GM18870 (cell line): ENCODE data around the gene TAPT1.
"Not testable (repeated sequence)": the region's sequence is repeated elsewhere in the genome, so short reads cannot be mapped to it uniquely, and the experiment has no call there.

Source experiments
- ATAC-seq: cut with Tn5 transposase; IDR thresholded peaks from one replicate; pipeline ENCODE4 v1.9.1; 2021; ENCODE audit warnings: moderate library complexity; ENCODE audit not compliant: unreplicated experiment

TAPT1 gene, protein sequence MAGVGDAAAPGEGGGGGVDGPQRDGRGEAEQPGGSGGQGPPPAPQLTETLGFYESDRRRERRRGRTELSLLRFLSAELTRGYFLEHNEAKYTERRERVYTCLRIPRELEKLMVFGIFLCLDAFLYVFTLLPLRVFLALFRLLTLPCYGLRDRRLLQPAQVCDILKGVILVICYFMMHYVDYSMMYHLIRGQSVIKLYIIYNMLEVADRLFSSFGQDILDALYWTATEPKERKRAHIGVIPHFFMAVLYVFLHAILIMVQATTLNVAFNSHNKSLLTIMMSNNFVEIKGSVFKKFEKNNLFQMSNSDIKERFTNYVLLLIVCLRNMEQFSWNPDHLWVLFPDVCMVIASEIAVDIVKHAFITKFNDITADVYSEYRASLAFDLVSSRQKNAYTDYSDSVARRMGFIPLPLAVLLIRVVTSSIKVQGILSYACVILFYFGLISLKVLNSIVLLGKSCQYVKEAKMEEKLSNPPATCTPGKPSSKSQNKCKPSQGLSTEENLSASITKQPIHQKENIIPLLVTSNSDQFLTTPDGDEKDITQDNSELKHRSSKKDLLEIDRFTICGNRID

DNA sequence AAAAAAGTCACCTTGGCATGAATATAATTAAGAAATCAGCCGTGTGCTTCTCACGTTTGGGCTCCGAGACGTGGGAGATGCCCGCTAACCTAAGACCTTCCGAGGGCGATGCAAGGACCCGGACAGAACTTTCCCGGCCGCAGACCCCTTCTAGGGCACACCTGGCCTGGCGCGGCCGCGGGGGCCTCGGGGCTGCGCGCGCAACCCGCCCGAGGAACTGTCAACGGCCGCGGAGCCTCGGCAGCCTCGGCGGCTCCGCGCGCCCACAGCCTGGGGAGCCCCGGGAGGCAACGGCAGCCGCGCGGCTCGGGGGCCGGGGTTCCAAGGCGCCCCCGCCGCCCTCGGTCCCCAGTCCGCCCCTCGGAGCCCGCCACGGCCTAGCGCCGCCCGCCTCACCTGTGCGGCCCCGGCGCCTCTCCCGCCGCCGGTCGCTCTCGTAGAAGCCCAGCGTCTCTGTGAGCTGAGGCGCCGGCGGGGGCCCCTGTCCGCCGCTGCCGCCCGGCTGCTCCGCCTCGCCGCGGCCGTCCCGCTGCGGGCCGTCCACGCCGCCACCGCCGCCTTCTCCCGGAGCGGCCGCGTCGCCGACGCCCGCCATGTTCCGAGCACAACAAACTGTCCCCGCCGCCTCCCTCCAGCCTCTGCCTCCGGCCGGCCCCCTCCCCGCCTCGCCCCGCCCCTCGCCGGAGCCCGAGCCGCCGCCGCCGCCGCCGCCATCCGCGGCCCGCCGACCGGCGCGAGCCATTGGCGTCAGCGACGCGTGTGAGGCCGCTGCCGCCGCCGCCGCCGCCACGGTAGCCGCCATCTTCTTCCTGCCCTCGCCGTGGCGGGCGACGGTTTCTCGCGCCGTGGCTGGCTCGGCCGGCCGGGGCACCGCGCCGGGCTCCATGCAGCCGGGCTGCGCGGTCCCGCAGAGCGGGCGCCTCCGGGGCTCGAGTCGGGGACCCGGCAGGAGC, at the start of gene TAPT1:
TAPT1 (minus strand) TSS at position 609 of the 953 bp plus-strand sequence; CDS start at position 595, 14 bp downstream.
- ATAC-seq, result peak; percentile 36

DNA sequence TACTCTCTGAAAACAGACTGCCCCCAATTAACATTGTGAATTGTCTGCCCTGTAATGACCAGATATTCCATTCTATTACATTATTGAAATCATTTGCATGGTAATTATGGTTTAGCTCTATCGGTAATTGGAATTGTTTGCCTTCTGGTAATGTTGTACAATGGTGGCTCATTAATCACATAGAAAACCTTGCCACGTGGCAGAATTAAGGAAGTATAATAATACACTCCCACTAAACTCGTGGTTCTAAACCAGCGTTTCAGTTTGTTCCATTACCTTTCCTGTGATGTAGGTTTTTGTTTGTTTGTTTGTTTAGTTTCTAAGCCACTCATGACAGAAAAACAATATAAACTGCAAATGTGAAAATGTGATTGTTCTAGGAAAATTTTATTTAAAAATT, 45.1 kb upstream of the TAPT1 start:
- ATAC-seq, result no peak

DNA sequence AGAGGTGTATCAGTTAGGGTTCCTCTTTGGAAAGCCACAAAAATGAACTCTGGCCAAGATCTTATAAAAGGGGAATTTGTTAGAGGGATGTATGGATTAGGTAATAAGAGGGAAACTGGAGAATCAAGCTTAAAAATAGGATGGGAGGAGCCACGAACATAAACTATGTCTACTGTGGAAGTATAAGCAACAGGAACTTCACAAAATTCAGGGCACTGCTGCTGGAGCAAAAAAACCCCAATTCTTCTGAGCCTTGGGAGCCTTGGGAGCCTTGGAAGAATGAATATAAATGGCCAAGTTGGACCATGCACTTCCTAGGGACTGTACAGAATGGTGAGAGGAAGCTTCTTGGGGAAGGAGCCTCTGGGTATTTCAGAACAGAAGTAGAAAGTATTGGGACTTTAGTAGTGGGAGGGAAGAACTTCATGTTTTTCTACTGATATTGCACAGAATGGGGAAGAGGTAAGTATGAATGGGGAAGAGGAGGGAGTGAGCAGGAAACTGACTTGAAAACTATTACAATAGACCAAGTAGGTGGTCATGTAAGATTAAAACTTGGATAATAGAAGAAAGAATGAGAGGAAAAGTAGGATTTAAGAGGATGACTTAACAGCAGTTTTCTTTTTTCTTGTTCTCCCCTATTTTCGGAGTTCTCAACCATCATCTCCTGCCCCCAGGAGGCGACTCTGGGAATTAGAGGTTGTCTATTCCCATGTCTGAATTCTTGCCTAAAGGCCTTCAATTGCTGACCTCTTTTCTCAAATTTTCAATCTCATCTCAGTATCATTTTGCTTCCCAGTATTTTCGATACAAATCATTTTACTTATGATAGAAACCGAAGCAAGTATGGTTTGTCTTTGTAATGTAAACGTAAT, 44.4 kb upstream of the TAPT1 start:
- no peak for ATAC-seq

DNA sequence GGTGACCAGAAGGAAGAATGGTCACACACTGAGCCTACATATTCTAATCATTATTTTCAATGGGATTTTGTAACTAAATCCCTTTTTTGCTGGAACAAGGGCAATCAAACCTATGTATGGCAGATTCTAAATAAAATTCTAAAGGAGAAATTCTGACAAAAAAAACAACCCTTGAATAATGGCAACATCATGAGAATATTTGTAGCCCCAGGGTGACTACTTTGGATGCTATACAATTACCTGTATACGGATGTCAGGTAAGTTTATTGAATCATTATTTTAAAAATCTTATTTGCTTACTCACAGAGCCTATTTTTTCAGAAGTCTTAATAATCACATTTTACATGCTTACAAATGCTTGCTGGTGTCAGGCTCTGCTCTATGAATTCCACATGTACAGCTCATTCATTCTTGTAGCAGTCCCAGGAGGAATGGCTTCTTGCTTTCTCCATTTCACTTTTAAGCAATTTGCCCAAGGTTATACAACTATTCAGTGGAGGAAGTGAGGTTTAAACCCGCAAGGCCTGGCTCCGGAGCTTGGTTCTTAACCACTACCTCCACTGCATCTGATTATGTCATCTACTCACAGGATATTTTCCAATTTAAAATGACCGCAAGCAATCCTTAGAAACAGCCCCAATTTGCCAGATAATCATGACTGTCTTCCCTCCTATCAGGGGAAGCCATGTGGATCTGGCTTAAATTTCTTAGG, 43.6 kb upstream of the TAPT1 start:
- not testable (repeated sequence) for ATAC-seq

DNA sequence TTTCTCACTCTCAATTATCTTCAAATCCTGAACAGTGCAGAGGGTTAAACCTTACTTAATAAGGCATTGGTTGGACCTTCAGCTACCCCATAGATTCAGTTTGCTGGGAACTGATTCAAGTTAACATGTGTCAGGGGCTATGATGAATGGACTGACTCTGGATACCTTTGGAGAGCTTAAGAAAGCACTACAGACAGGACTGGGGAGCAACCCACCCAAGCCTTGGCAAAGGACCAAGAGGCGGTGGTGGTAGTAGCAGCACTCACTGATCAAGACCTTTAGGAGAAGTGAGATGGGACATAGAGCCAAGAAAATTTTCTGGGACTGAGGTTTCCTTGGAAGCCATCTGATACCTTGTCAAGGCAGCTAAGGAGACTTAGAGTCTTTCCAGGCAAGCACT, 43.0 kb upstream of the TAPT1 start:
- ATAC-seq, result no peak

DNA sequence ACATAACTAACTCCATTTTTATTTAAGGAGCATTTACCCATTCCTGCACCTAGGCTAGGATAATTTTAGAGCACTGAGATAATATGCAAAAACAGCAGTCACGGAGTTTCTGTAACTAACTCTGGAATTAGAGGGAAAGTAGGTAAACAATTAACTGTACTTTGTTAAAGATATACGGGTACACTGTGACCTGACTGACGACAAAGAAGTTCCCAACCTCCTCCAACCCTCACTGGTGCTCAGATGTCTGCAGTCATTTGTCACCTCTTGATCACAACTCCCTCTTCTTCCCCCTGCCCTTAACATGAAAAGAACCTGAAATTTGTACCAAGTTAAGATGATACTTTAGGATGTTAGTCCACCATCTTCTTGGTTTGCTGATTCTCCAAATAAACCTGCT, 42.0 kb upstream of the TAPT1 start:
- ATAC-seq, result no peak

DNA sequence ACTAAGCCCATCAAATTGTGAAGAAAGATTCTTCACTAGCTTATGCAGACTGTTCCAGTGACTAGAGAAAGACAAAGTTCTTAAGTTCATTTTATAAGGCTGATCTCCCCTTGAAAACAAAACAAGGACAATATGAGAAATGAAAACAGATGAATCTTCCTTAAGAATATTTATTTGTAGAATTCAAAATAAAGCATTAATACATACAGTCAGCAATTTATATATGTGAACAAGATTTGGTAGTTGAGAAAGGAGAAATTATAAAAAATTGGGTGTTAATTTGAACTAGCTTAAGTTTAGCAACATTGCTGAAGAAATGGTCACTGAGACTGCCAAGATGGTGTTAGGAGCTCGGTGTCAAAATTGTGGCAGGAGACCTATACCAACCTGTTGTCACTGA, 41.4 kb upstream of the TAPT1 start:
- ATAC-seq, result no peak

DNA sequence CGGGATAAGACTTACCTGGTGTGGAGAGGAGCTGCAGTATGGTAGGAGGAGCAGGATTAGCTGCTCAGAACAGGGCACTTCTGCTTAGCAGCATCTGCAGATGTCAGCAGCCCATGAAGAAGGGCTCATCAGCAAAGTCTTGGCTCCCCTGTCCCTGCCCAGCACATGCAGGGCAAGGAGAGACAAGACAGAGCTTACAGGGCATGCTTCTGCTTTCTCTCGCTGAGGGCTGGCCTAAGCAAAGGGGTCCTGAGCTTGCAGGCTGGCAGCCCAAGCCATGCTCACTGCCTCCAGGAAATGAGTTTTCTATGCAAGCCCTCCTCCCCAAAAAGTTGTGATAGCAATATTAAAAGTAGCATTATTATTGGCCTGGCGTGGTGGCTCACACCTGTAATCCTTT, 39.5 kb upstream of the TAPT1 start:
- no peak for ATAC-seq

DNA sequence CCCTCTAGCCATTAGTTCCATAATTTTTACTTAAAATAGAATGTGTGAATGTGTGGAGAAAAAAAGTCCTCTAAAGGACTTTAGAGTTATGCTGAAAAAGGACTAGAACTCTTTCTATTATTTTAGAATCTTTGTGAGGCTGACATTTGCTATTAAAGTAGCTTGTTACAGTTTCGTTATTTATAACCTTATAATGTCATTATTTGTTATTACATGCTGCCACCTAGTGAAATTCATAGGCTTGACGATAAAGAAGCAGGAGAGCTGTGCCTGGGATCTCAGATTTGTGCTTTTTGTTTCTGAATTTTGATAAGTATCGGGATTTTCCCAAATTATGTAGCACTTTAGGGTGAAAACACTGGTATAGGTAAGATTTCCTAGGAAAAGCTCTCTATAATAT, 38.5 kb upstream of the TAPT1 start:
- peak; percentile 51 for ATAC-seq

DNA sequence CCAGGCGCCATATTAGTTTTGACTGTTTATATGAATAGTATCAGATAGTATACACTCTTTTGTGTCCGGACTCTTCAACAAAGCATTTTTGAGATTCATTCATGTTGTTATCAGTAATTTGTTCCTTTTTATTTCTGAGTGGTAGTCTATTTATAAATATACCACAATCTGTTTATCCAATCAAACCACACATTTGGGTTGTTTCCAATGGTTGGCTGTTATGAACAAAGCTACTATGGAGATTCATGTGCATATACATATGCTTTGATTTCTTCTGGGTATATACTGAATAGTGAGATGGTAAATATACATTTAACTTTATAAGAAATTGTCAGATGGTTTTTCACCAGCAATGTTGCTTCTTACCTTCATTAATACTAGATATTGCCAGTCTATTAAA, 36.8 kb upstream of the TAPT1 start:
- no peak for ATAC-seq

DNA sequence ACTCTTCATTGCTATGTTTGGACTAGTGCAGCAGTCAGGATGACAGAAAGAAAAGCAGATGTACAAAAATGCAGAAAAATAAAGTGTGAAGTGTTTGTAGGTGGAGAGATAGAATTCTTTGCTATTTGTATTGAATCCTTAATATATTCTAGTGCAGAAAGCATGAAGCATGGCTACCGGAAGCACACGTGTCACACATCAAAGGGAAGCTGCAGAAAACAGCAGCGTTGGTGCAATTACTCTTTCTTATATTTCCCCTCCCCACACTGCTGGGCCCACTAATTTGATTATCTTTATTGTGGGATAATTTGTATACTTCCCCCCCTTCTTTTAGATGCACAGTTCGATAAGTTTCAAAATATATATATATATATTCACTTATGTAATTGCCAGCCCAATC, 35.9 kb upstream of the TAPT1 start:
- no peak for ATAC-seq

DNA sequence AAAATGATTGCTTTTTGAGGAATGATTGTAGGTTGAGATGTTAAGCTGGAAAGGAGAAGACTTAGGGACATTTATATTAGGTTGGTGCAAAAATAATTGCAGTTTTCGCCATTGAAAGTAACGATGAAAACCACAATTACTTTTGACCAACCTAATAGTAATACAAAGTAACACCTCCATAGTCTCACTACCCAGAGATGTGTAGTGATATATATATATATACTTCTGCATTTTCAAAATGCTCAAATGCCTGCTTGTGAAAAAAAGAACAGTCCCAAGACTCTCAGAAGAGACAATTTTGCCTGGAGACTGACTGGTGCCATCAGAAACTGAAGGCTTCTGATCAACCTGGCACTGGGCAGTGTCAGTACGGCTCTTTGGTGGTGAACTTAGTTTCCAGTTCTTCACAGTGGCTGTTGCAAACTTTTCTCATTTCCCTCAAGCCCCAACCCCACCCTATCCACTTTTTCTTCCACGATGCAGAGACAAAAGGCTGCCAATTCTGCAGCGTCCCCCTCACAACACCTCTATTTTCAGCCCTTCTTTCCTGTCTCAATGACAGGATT, 35.1 kb upstream of the TAPT1 start:
- ATAC-seq, result no peak

DNA sequence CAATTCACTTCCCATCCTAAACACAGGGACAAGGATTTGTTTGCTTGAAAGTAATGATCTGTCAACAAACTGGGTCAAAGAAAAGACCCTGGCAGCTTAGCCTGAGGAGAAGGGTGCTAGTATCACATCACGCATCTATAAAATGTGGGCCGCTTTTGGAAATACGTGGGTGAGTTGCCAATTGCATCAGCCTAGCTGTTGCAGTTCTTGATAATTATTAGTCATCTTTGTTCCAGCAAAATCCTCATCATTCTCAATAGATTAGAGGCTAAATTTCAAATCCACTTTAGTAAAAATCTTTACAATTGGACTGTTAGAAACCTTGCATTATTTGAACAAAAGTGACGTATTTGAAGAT, 33.6 kb upstream of the TAPT1 start:
- no peak for ATAC-seq

DNA sequence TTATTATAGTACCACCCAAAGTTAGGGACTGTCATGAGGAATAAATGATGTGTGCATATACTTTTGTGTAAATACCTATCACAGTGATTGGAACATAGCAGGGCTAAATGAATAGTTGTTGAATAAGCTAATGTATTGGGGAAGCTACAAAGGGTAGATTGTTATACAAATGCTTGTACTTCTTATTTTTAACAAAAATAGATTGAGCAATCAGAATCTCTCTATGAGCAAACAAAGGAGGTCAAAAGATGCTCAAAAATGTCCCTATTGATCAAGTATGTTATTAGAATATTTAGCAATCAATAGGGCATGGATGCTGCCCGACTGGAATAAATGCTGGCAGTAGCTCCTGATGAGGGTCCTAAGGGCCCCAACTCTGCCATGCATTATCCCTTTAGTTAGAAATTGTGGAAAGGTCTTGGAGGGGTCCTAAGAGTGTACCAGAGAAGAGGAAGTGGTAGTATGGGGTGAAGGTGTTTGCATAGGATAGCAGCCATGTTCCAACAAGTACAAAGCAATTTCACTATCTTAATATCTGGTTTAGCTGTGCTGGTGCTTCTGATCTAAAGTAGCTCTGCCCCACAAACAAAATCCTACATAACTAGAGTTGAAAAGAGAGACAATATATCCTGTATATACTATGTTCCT, 33.1 kb upstream of the TAPT1 start:
- no peak for ATAC-seq

DNA sequence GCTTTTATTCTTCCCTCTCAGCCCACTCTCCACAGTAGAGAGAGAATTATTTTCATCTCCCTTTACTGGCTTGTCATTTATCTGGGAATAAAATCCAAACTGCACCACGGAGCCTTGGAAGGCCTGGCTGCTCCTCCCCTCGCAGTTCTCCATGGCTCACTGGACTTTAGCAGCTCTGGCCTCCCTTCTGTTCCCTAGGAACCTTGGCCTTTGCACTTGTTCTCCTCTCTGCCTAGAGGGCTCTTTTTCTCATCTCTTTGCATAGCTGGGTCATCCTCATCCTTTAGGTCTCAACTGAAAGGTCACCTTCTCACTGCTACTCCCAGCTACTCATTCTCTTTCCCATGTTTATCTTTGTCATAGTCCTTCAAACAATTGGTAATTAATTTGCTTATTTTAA, 31.3 kb upstream of the TAPT1 start:
- no peak for ATAC-seq

DNA sequence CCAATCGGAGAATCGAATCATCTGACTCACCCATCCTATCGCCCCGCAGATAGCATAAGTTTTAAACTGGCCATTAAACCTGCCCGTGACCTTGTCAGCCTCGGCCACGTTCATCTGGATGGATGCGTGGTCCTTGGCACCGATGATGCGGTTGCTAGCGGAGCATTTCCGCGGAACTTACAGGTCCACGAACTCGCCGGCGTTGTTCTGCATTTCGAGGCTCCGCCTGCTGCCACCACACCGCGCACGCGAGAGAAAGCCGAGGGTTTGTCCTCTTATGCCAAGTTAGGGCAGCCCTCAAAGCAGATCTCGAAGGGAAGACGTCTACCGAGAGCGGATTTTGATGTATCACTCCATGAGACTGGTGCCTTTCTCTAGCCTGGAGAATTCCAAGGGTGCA, 30.1 kb upstream of the TAPT1 start:
- ATAC-seq, result no peak

DNA sequence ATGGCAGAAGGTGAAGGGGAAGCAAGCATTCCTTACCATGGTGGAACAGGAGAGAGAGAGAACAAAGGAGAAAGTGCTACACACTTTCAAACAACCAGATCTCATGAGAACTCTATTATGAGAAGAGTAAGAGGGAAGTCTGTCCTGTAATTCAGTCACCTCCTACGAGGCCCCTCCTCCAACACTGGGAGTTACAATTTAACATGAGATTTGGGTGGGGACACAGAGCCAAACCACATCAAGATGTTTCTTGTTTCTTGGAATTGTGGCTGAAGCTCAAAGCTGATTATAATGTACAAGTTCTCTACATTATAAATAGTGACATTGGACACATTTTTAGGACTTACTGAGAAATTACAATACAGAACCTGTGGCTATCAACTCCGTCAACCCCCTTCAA, 29.5 kb upstream of the TAPT1 start:
- ATAC-seq, result no peak

DNA sequence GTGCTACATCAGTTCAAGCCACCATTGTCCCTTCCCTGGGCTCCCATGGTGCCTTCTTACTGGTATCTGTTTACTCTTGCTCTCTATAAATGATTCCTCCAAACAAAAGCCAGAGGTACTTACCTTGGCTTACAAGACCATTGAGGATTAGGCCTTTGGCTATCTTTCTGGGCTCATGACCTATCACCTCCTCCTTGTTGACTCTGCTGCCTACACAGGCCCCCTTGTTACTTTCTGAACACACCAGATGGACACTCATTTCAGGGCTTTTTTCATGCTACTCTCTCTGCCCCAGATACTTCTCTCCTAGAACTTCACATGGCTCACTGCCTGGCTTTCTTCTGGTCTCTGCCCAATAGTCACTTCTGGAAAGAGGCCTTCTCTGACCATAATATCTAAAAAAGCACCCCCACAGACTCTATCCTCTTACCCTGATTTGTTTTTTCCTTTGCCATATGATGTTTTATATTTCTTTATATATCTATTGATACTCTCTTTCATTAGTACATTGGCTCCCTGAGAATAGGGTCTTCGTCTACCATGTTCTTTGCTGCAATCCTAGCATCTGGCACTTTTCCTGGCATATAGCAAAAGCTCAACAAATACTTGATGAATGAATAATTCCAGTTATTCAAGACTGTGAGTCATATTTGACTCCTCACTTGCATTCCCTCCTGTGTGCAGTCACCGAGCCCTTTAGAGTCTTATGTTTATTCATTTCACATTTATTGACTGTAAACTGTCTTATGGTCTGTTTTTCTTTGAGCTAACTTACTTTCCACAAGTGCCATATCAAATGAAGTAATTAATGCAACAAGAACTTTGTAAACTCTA, 27.1 kb upstream of the TAPT1 start:
- no peak for ATAC-seq
